DMS53 (cell line): Measurements from ENCODE around the gene ERI3.

Source experiments
- DNase-seq: peaks from one replicate; lab custom pipeline; 2025; lab: John Stamatoyannopoulos, UW

Gene ERI3, protein sequence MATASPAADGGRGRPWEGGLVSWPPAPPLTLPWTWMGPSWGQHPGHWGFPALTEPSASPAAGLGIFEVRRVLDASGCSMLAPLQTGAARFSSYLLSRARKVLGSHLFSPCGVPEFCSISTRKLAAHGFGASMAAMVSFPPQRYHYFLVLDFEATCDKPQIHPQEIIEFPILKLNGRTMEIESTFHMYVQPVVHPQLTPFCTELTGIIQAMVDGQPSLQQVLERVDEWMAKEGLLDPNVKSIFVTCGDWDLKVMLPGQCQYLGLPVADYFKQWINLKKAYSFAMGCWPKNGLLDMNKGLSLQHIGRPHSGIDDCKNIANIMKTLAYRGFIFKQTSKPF

DNA sequence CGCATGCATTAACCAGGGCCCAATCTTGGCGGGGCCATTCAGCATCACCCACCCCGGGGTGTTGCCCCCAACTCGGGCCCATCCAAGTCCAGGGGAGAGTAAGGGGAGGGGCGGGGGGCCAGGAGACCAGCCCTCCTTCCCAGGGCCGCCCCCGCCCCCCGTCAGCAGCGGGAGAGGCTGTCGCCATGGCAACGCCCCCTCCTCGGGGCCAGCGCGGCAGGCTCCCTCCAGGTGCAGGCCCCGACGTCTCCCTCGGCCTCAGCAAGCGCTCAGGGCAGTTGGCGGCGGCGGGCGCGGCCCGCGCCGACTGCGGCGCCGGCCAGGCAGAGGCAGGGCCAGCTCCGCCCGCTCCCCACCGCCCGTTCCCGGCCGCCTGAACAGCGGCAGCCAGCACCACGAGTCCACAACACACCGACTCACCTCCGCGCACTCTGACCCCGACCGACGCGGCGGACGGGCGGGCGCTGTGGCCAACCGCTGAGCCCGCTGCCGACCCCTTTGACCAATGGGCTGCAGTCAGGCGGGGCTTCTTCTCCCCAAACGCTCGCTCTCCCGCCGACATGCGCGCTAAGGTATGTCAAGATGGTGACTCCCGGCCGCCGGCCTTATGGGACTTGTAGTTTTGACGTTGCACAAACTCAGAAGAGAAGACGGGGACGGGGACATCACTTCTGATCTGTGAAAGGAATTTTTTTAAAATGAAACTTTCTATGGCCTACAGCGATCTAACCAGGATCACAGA lies at the start of gene ERI3:
TSS of gene ERI3 (minus strand) at position 418 of the 742 bp plus-strand sequence. CDS start at position 187, 231 bp downstream.
- peak; percentile 99 for DNase-seq

DNA sequence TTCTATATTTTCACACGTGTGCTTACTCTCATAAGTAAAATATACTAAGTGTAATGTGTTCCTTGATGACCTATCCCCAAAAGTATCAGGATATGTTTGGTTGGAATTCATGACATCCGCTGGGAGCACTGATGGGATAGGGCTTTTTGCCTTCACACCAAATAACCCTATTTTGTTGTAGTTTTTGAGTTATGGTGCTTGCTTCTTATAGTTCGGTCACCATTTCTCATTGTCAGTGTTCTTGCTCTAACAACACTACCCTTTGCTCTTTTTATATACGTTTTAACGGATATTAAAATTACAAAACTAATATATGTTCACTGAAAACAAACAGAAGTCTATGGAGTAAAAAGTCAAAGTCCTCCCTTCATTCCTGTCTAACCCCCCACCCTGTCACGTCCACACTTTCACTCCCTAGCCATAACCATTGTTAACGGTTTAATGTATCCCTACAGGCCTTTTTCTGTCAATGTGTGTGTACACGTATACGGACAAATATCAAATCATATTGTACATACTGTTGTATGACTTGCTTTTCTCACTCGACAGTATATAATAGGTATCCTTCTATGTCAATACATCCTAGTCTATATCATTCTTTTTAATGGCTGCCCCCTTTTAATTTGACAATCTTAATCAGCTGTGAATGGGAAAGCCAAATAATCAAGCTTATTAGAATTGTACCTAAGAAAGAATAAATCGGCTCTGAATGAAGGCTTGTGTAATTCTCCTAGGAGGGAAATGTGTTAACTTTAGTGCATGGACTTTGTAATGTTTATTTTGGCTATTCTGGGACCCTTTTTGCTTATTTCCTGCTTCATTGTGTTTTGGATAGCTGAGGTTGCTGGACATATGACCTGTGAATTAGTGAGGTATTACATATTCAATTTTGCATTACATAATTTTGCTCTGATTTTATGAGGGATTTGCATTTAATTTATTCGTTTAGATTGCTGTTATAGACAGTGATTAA lies 46.5 kb upstream of the ERI3 start:
- no peak for DNase-seq

DNA sequence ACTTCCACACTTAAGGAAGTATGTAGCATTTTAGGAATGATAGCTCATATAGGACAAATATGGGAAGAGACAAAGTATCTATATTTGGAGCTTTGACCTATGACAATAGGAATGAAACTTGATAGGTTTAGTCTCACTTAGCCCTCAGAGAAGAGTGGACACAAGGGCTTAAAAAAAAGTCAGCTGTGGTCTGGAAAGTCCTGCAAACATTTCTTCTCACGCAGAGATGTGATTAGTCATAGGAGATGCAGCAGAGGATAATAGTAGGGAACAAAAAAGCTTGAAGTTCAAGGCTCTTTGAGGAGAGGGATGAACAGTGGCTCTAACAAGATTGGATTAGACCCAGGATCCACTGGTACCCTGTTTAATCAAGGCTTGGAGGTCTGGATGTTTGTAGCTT lies 35.2 kb upstream of the ERI3 start:
- DNase-seq = peak; percentile 86

DNA sequence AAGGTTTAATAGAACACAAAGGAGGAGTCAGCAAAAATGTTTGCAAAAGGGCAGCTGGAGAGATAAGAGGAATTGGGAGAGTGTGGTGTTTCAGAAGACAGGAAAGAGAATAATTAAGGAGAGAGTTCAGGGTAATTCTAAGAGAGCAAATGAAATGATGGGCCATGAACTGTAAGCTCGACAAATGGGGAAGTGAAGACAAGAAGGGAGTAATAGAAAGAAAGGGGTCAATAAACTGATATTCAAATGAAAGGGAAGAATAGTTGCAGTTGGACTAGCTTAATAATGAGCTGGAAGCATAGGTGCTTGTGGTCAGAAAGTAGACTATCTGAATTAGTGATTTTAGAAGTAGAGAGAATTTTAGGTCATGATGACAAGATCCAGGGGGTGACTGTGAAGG lies 34.4 kb upstream of the ERI3 start:
- DNase-seq = no peak

DNA sequence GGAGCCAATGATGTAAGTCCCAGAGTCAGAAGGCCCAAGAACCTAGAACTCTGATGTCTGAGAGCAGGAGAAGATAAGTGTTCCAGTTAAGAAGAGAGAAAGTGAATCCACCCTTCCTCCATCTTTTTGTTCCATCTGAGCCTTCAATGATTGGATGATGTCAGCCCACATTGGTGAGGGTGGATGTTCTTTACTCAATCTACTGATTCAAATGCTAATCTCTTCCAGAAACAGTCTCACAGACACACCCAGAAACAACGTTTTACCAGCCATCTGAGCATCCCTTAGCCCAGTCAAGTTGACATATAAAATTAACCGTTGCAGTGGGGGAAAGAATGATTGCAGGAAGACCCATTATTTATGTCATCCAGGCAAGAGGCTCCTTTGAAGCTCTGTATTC lies 33.5 kb upstream of the ERI3 start:
- DNase-seq = no peak

DNA sequence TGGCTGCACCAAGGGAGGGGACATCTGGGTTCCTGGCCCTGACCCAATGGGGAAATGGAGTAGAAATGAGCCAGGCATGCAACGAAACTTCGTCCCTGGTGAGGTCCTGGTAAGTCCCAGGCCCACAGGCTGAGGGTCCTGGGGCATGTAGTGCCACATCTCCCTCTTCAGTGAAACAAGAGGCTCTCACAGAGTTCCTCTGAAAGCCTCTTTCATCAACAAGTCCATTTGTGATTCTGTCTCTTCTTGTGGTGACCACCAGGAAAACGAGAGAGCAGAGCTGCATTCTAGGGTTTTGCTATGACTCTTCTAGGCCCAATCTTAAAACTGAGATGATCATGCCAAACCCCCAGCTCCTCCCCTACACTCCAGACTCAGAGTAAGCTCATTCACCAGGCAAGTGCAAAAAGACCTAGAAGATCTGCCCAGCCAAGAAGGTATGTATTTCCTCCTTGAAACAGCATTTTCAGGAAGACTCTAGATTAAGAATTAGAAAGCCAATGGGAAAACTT lies 25.7 kb upstream of the ERI3 start:
- DNase-seq = no peak

DNA sequence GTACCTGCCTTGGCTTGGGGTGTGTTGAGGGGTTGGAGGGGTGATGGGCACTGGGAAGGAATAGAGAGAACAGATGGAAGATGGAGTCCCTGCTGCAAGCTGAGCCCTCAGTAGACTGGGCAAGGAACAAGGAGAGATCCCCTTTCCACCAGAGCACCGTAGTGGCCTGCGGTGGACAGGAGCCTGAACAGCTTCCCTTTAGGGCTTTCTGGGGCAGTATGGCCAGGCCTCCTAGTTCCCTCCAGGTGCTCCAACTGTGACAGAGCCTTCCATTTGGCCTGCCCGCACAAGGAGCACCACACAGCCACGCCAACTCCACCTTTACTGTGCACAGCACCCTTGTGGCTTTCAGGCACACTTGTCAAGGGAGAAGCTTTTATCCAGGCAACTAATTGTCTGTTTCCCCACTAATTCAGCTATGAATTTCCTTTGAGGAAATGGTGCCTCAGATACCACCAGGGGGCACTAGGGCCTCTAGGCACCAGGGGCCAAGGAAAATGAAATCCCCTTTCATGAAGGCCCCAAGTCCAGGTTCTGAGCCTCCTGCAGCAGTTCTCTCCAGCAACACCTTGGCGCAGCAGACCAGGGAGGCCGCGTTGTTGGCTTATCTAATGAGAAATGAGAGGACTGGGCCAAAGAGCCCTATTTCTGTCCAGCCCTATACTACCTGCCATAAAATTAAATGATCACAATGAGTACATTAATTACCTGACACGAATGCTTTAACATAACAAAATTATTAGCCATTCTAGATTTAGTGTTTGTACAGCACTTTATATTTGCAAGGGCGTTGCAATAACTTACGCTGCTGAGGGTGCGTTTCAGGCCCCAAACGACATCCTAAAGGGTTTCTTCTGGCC lies 23.1 kb upstream of the ERI3 start:
- DNase-seq = peak; percentile 86

DNA sequence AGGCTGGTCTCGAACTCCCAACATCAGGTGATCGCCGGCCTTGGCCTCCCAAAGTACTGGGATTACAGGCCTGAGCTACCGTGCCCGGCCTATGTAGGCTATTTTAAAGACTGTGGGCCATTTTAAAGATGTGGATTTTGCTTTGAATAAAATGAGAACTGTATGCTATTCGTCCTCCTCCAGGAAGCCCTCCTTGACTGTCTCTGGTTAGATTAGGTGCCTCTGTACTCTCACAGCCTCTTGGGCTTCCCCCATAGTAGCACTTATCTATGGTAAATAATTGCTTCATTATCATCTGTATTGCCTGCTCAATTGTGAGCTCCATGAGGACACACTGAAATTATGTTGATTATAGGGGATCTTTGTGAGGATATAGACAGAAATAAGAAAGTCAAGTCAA lies 20.5 kb upstream of the ERI3 start:
- no peak for DNase-seq

DNA sequence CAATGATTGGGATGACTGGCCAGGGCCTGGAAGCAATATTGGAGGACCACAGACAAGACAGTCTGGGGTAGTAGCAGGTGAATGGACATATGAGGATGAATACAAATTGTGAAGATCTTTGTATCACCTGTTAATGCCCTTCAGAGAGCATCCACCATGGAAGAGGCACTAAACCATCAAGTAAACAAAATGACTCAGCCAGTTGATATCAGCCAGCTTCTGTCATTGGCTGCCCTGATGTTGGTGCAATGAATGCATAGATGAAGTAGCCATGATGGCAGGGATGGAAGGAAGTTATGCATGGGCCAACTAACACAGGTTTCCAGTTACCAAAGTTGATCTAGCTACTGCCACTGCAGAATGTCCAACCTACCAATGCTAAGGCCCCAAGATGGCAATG lies 16.1 kb upstream of the ERI3 start:
- DNase-seq = peak; percentile 86

DNA sequence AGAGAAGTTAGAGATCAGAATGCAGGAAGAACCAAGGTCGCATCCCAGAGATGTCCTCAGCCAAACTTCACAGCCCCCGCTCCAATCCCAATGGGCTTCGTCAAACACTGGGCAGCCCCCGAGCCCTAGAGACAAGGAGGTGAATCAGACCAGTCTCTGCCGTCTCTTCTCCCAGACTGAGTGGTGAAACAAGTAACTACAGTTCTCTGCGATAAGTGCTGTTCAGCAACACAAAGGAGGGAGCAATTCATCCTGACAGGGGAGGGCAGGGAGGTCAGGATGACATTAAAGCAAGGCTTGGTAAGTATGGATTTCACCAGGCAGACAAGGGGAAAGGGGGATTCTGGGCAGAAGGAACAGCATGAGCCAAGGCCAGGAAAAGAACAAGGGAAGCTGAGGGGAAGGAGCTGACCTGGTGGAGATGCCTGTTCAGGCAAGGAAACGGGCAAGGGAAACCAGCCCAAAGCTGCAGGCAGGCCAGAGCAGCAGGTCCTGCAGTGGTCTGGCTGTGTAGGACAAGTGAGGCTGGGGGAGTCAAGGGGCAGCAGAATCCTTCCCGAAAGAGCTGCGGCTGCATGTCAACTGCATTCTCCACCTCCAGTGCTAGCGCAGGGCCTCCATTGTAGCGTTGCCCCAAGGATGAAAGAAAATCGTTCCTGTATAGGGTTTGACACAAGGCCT lies 13.6 kb upstream of the ERI3 start:
- no peak for DNase-seq

DNA sequence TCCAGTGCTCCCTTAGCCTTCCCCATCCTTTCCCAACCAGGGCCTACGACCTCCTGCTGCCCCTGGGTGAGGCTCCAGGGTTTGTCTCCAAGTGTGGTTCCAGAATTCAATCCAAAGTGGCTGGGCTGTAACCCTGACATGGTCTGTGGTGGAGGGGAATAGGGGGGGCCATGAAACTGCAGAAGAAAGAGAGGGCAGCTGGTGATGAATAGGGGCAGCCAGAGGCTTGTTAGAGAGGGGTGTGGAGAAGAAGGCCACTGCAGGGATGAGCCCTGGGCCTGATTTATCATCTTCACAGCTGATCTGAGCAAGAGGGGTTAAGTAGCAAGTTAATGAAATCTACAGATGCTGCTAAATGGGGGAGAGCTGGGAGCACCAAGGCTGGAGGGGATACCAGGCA lies 12.9 kb upstream of the ERI3 start:
- DNase-seq = no peak

DNA sequence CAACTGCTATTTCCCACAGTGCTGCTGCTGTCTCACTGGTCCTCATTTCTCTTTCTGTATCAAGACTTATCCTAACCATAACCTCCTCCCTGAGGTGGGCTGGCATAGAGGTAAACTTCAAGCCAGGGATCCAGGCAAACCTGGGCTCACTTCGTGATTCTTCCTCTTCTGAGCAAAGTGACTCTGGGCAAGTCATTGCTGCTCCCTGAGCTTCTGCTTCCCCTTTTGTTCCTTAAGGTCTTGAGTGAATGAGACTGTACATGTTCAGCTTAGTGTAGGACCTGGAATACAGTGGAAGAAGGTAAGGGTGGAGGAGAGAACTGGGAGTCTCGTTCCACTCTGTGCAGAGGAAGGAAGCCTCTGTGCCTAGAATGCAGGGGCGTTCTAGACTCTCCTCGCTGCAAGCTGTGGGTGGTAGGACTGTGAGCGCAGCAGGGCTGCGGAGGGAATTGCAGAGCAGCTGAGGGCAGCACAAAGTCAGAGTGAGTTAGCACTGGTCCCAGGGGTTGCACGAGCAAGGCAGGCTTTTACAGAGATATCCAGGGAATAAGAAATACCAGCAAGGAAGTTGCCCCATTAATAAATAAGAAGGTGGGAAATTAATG lies 11.4 kb upstream of the ERI3 start:
- DNase-seq = no peak

DNA sequence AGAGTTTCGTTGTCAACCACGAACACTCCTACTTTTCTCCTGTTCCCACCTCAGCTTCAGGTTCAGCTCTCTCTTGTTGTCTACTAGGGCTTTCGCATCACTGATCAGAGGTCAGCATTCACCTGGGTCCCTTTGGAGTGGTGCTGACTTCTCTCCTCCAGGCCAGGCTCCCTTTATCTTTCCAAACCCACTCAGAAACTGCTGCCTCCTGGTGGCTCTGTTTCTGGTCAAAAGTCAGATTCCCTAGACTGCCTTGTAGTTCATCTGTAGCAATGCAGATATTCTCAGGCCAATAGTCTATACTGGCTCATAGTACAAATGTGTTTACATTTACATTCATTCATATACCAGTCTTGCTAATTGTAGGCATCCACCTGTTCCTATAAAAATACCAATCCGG lies 6.4 kb upstream of the ERI3 start:
- peak; percentile 30 for DNase-seq

DNA sequence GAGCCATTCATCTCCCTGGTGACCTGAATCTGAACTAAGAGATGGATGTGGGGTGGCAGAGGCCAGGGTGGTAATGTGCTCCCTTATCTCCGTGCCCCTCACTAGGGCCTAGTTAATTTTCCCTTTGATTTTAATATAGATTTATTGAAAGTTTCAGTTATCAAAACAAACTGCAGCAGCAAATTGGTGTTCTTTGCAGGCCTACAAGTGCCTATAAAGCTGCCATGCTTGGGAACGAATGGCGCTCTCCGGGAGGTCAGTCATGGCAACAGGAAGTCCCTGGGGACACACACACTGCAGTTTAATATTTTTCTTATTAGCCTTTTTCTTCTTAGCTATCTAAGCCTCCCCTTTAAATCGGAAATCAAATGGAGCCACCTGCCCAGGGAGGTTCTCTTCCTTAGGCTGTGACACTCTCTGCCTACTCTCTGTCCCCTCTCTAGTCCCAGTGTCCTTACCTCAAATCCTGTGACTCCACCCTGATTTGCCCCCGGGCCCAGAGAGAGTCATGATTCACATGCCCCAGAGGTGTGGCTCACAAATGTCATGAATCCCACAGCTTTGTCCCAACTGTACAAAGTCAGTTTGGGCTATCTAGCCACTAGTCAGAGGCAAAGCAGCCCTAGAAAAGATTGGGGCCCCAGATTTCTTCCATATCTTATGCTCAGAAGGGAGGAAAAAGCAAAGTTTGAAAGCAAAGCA lies 4.3 kb upstream of the ERI3 start:
- DNase-seq = no peak

DNA sequence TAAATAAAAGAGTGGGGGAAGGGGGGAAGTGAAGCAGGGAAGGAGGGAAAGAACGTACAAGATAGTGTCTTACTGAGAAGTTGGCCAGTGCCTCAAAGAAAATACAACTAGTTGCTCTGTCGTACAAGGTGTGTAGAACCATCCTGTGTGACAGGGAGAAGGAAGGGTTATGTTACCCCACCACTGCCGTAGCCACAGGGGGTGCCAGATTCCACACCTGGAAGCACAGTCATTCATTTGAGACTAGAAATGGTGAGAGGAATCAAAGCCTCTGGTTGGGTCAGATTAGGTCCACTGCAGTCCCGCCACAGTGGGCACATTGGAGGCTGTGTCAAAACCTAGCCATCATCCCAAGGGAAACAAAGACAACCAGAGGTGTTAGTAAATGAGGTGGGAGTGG lies 2.7 kb upstream of the ERI3 start:
- no peak for DNase-seq

DNA sequence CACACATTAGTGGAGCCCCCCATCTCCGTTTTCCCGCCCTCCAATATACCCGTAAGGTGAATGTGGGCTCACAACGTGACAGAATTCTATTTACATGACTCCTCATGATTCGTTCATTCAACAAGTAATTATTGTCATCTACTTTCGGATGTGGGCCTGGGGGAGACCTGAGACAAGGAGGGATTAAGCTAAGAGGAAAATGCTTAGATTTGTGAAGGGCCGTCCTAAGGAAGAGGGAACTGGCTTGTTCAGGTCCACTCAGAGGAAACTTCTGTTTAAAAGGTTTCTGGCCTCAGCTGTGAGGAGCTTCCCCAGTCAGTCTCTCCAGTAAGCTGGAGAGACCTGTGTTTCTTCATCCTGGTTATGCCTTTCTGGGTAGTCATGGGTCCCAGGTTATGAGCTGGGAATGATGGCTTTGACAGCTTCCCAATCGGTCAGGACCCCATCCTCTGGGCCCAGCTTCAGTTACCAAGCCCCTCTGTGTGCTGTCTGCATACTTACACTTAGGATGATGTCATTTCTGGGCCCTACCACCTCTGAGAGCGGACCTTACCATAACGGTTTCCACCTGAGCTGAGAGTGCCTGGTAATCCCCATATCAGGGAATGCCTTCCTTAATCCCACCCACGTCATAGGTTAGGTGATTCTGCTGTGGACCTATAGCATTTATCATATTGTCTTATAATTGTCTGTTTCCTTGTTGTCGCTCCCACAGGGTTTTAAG lies 687 bp upstream of the ERI3 start:
- peak; percentile 63 for DNase-seq

DNA sequence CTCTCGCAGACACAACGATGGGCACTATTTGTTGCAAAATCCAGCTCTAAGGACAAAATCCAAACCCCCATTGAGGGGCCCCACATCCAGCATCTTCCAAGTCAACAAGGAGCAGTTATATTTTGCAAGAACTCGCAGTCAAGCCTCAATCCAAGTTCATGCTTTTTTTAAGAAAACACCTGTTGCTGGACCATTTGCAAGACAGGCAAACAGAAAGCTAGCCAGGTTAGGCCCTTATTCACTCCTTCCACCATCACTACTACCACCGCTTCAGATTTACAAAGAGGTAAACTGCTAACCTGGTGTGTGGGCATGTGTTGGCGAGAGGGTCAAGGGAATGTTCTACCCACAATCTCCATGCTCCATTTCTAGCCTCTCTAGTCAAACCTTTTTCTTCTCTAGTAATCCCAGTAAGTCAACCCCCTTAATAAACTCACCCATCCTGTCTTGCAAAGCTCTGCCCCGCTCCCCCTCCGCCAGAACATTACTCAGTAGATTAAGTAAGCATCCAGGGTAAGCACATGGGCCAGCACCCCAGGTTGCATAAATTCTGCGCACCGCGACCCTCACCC lies 703 bp downstream of the ERI3 start:
- peak; percentile 57 for DNase-seq

DNA sequence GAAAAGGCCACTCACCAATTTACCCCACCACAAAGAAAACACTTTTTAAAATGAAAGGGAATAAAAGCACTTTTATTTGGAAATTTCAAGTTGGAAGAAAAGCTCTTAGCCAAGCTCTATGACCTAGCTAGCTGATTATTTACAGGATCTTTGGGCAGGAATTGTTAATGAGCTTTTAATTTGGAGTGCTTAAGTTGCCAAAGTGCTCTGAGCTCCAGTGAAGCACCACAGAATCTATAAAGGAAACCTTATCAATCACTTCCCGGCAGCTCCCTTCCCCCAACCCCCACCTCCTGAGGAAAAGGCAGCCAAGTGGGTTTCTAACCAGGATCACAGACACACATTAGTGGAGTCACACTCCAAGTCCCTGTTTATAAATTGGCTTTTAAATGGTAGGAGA lies 1.5 kb downstream of the ERI3 start:
- no peak for DNase-seq

DNA sequence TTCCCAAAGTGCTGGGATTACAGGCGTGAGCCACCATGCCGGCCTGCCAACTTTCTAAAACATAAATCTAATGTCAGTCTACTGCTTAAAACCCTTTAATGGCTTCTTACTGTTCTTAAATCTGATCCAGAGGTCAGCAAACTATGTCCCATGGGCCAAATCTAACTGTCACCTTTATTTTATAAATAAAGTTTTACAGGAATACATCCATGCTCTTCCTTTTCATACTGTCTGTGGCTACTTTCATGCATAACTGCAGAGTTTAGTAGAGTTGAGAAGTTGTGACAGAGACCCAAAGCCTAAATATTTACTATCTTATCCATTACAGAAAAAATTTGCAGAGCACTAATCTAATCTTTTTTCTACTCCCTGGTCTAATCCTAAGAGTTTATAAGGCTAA lies 3.8 kb downstream of the ERI3 start:
- no peak for DNase-seq
